Hematopoietic multipotent progenitor cell treated with erythropoietin and hydrocortisone succinate and interleukin-3 and kit ligand, for 17 days (in vitro differentiated cells): ENCODE results near the gene TNRC18.
"Not testable (repeated sequence)": the region's sequence is repeated elsewhere in the genome, so short reads cannot be mapped to it uniquely, and the experiment has no call there.

Experiments
- DNase-seq: peaks from one replicate; pipeline ENCODE4 v3.0.0-alpha.2; 2015; ENCODE audit warnings: low spot score

The TNRC18 gene

GRCh38 chr7:5349437-5350173, 74.0 kb downstream of the TNRC18 start:
- no peak for DNase-seq

- DNase-seq: no peak
Observed at GRCh38 chr7:5349005-5349380, 74.6 kb downstream of the TNRC18 start.

GRCh38 chr7:5348134-5349004, 75.3 kb downstream of the TNRC18 start:
- no peak for DNase-seq

- no peak for DNase-seq
Observed at GRCh38 chr7:5345671-5346070, 78.0 kb downstream of the TNRC18 start.

- DNase-seq: no peak
Observed at GRCh38 chr7:5345171-5345570, 78.5 kb downstream of the TNRC18 start.

- no peak for DNase-seq
Observed at GRCh38 chr7:5344342-5344741, 79.3 kb downstream of the TNRC18 start.

- no peak for DNase-seq
Observed at GRCh38 chr7:5343884-5344283, 79.8 kb downstream of the TNRC18 start.

- no peak for DNase-seq
Observed at GRCh38 chr7:5342631-5343030, 81.0 kb downstream of the TNRC18 start.

- DNase-seq: no peak
Observed at GRCh38 chr7:5339955-5340354, 83.7 kb downstream of the TNRC18 start.

- DNase-seq: no peak
Observed at GRCh38 chr7:5337047-5337446, 86.6 kb downstream of the TNRC18 start.

GRCh38 chr7:5334671-5335070, 89.0 kb downstream of the TNRC18 start:
- no peak for DNase-seq

GRCh38 chr7:5333121-5334045, 90.3 kb downstream of the TNRC18 start:
- no peak for DNase-seq

- no peak for DNase-seq
Observed at GRCh38 chr7:5332579-5332978, 91.1 kb downstream of the TNRC18 start.

GRCh38 chr7:5330288-5330687, 93.3 kb downstream of the TNRC18 start:
- no peak for DNase-seq

- no peak for DNase-seq
Observed at GRCh38 chr7:5324961-5325360, 98.7 kb downstream of the TNRC18 start.

GRCh38 chr7:5323800-5324781, 99.5 kb downstream of the TNRC18 start:
- not testable (repeated sequence) for DNase-seq

GRCh38 chr7:5322621-5323410, 100.8 kb downstream of the TNRC18 start:
- DNase-seq: no peak

- DNase-seq: no peak
Observed at GRCh38 chr7:5320802-5321396, 102.7 kb downstream of the TNRC18 start.

GRCh38 chr7:5320391-5320790, 103.2 kb downstream of the TNRC18 start:
- DNase-seq: no peak

- not testable (repeated sequence) for DNase-seq
Observed at GRCh38 chr7:5318613-5319012, 105.0 kb downstream of the TNRC18 start.
